ENCODE results near the gene GUSB. TPM values are rescaled to one million over a fixed set of nuclear protein-coding genes. Genes with fewer than 3 reads are reported as not detected.

Gene GUSB
- polyA plus RNA-seq, 1 of the 3 experiments (the other 2 are of a cell fraction), result 96.9 TPM

GRCh38 chr7:65974876-65975275 is 7.1 kb downstream of the GUSB start:
- Histone ChIP-seq H3K9ac (no peak overlapping the region), H3K27me3 (ENCODE audit: insufficient read depth) (no peaks in the 10 kb centered on the region), H4K20me1 (ENCODE audit: insufficient read depth) (peaks cover 4% of the 10 kb centered on the region; the same call in 1 of the 2 replicates), H3K9me3 (no peaks in the 10 kb centered on the region), H2AFZ (ENCODE audit: low read depth) (no peak overlapping the region), H3K4me2 (no peak overlapping the region), H3K4me1 (ENCODE audit: control insufficient read depth in 1 of 2, insufficient read depth in 2 of 2, low read depth in 1 of 2, low read length in 1 of 2) (no peaks in the 10 kb centered on the region), H3F3A (replicated peaks; ENCODE audit: insufficient read depth) (no peaks in the 10 kb centered on the region), H3K79me2 (ENCODE audit: insufficient read depth) (peaks cover 14% of the 10 kb centered on the region; the same call in 1 of the 2 replicates), H3K27ac (ENCODE audit: low read depth in 2 of 2, low read length in 1 of 2) (no peak overlapping the region), H3K9me2 (no peaks in the 10 kb centered on the region), H3K4me3 (ENCODE audit: low read depth in 2 of 2, low read length in 1 of 2) (no peak overlapping the region), H3K36me3 (replicated peaks in 1 of 2; ENCODE audit: control insufficient read depth in 1 of 2, insufficient read depth in 2 of 2, low read length in 1 of 2) (peaks cover 22 to 42% of the 10 kb centered on the region in 2 experiments)
- WGBS (ENCODE audit: low lambda C conversion rate), result 95% methylated on average over 8 of the region's 9 CpGs
- TF ChIP-seq FOSL2 (IDR thresholded peaks at IDR 0.05; ENCODE audit: borderline replicate concordance, low read depth) (no peak), PBX3 (IDR thresholded peaks at IDR 0.05) (no peak), JUND (IDR thresholded peaks at IDR 0.05) (no peak), RAD21 (IDR thresholded peaks at IDR 0.05; ENCODE audit: low read length) (no peak), TEAD4 (IDR thresholded peaks at IDR 0.05; ENCODE audit: borderline replicate concordance, insufficient read depth) (no peak), MEF2A (IDR thresholded peaks at IDR 0.05; ENCODE audit: borderline replicate concordance, low read depth) (no peak), USF2 (IDR thresholded peaks at IDR 0.05; ENCODE audit: borderline replicate concordance, low read depth, low read length) (no peak), TCF12 (IDR thresholded peaks at IDR 0.05) (no peak), FOXJ3 (CRISPR knock-in tag; IDR thresholded peaks at IDR 0.05) (no peak), IRF3 (IDR thresholded peaks at IDR 0.05; ENCODE audit: low read depth, low read length) (no peak), NFIC (IDR thresholded peaks at IDR 0.05; ENCODE audit: borderline replicate concordance) (no peak), RFX5 (IDR thresholded peaks at IDR 0.05; ENCODE audit: low read length) (no peak), EP300 (IDR thresholded peaks at IDR 0.05; ENCODE audit: borderline replicate concordance in 1 of 2, low read depth in 1 of 2, low read length in 1 of 2) (no peak)
- TF ChIP-seq, protein P1, sequence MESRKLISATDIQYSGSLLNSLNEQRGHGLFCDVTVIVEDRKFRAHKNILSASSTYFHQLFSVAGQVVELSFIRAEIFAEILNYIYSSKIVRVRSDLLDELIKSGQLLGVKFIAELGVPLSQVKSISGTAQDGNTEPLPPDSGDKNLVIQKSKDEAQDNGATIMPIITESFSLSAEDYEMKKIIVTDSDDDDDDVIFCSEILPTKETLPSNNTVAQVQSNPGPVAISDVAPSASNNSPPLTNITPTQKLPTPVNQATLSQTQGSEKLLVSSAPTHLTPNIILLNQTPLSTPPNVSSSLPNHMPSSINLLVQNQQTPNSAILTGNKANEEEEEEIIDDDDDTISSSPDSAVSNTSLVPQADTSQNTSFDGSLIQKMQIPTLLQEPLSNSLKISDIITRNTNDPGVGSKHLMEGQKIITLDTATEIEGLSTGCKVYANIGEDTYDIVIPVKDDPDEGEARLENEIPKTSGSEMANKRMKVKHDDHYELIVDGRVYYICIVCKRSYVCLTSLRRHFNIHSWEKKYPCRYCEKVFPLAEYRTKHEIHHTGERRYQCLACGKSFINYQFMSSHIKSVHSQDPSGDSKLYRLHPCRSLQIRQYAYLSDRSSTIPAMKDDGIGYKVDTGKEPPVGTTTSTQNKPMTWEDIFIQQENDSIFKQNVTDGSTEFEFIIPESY (IDR thresholded peaks at IDR 0.05; ENCODE audit: borderline replicate concordance, low read depth), result no peak
- DNase-seq, result no peak
- POLR2A ChIA-PET, result no interaction called here
- CTCF ChIA-PET, result interaction anchor here (0.9 kb wide), 1 partner anchor 225 kb away, joined by 4 read pairs; no protein-coding TSS in a partner anchor
